ENCODE results near the gene TCF7L1. TPM values are rescaled to one million over a fixed set of nuclear protein-coding genes. Genes with fewer than 3 reads are reported as not detected.

TCF7L1 gene
- polyA plus RNA-seq, 1 donor (not counting 4 experiments of a cell fraction or from before 2014, with no cell fraction given), result 1.0 TPM

DNA sequence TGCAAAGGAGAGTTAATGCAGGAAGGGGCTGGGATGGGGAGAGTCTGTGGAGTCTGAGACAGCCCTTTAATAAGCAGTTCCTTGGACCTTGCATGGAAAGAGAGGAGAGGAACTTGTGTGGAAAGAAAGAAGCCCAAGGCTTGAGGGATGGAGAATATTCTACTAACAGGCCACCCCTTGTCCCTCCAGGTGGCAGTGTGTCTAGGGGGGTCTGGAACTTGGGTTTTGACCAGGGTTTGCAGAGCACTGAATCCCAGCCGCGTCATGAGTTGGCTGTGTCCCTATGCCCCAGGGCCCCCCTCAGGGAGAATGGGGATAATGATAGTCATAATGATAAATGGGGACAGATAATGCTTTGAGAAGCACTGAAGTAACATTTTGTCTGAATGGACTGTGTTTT is 15.0 kb downstream of the TCF7L1 start:
- Histone ChIP-seq H3K27ac (ENCODE audit: control insufficient read depth, insufficient read depth, low read length) (no peak overlapping the region), H2AFZ (ENCODE audit: control insufficient read depth, low read length) (no peak overlapping the region), H3K4me2 (ENCODE audit: control insufficient read depth, extremely low read depth, insufficient read depth, low read depth, low read length) (no peak overlapping the region), H3K36me3 (ENCODE audit: control insufficient read depth in 2 of 2, extremely low read depth in 1 of 2, insufficient read depth in 2 of 2, low read length in 2 of 2) (peaks cover 0 to 1% of the 10 kb centered on the region in 2 experiments), H3K9me1 (ENCODE audit: control insufficient read depth, extremely low read depth, insufficient read depth, low read length) (no peaks in the 10 kb centered on the region), H3K9me3 (ENCODE audit: control insufficient read depth, low read depth, low read length) (no peaks in the 10 kb centered on the region), H3K27me3 (ENCODE audit: control insufficient read depth, extremely low read depth, insufficient read depth, low read length) (no peaks in the 10 kb centered on the region), H3K4me3 (ENCODE audit: control insufficient read depth in 2 of 3, extremely low read depth in 1 of 3, insufficient read depth in 2 of 3, low read depth in 1 of 3, low read length in 3 of 3) (no peak overlapping the region), H4K20me1 (ENCODE audit: control insufficient read depth, extremely low read depth, insufficient read depth, low read length) (peaks cover 4% of the 10 kb centered on the region), H3K9ac (ENCODE audit: control insufficient read depth, extremely low read depth, insufficient read depth, low read length) (no peak overlapping the region), H3K79me2 (ENCODE audit: control insufficient read depth, insufficient read depth, low read length) (peaks cover 1% of the 10 kb centered on the region), H3K4me1 (ENCODE audit: control insufficient read depth, extremely low read depth, insufficient read depth, low read length) (peaks cover 2% of the 10 kb centered on the region)
- DNase-seq (ENCODE audit: low read depth, low spot score) (no peak), FAIRE-seq (no peak)
- TF ChIP-seq, protein P1, sequence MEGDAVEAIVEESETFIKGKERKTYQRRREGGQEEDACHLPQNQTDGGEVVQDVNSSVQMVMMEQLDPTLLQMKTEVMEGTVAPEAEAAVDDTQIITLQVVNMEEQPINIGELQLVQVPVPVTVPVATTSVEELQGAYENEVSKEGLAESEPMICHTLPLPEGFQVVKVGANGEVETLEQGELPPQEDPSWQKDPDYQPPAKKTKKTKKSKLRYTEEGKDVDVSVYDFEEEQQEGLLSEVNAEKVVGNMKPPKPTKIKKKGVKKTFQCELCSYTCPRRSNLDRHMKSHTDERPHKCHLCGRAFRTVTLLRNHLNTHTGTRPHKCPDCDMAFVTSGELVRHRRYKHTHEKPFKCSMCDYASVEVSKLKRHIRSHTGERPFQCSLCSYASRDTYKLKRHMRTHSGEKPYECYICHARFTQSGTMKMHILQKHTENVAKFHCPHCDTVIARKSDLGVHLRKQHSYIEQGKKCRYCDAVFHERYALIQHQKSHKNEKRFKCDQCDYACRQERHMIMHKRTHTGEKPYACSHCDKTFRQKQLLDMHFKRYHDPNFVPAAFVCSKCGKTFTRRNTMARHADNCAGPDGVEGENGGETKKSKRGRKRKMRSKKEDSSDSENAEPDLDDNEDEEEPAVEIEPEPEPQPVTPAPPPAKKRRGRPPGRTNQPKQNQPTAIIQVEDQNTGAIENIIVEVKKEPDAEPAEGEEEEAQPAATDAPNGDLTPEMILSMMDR (optimal IDR thresholded peaks at IDR 0.05 in 1 of 3, IDR thresholded peaks at IDR 0.05 in 1 of 3, conservative IDR thresholded peaks at IDR 0.05 in 1 of 3; ENCODE audit: extremely low read depth in 1 of 3, insufficient read depth in 2 of 3, low read length in 3 of 3), result no peak
- TF ChIP-seq EZH2 (IDR thresholded peaks at IDR 0.05; ENCODE audit: low read length), result no peak
- dilution Hi-C loops (cut with MboI; ENCODE audit: extremely low pct_ligation_motif_present, low sequenced_read_pairs), result no loop called here

DNA sequence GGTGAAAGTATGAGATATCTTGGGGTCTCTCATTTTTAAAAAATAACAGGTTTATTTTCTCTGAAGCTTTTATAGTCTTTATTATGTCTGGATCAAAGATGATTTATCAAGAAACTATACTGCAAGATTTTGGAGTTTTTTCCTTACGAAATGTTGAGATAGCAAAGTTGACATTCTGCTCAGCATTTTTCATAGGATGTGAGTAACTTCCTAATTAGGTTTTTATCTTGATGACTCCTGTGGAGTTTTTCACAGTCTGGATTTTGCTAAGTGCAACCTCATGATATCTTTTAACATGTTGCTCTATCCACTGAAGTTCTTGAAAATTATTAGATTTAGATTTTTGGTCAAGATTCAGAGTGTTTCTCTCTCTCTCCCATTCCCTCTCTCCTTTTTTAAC is 17.8 kb downstream of the TCF7L1 start:
- H3K9ac ChIP-seq (ENCODE audit: control insufficient read depth, extremely low read depth, insufficient read depth, low read length), result no peak overlapping the region
- no peaks in the 10 kb centered on the region for H4K20me1 ChIP-seq (ENCODE audit: control insufficient read depth, extremely low read depth, insufficient read depth, low read length)
- no peaks in the 10 kb centered on the region for H3K4me1 ChIP-seq (ENCODE audit: control insufficient read depth, extremely low read depth, insufficient read depth, low read length)
- no peak overlapping the region for H3K4me3 ChIP-seq (ENCODE audit: control insufficient read depth in 2 of 3, extremely low read depth in 1 of 3, insufficient read depth in 2 of 3, low read depth in 1 of 3, low read length in 3 of 3)
- no peaks in the 10 kb centered on the region for H3K79me2 ChIP-seq (ENCODE audit: control insufficient read depth, insufficient read depth, low read length)
- dilution Hi-C loops (cut with MboI; ENCODE audit: extremely low pct_ligation_motif_present, low sequenced_read_pairs), result no loop called here
- H3K36me3 ChIP-seq (ENCODE audit: control insufficient read depth in 2 of 2, extremely low read depth in 1 of 2, insufficient read depth in 2 of 2, low read length in 2 of 2), result no peaks in the 10 kb centered on the region
- H2AFZ ChIP-seq (ENCODE audit: control insufficient read depth, low read length), result no peak overlapping the region
- no peaks in the 10 kb centered on the region for H3K9me3 ChIP-seq (ENCODE audit: control insufficient read depth, low read depth, low read length)
- no peaks in the 10 kb centered on the region for H3K9me1 ChIP-seq (ENCODE audit: control insufficient read depth, extremely low read depth, insufficient read depth, low read length)
- TF ChIP-seq EZH2 (IDR thresholded peaks at IDR 0.05; ENCODE audit: low read length), result no peak
- TF ChIP-seq, protein P1 (optimal IDR thresholded peaks at IDR 0.05 in 1 of 3, IDR thresholded peaks at IDR 0.05 in 1 of 3, conservative IDR thresholded peaks at IDR 0.05 in 1 of 3; ENCODE audit: extremely low read depth in 1 of 3, insufficient read depth in 2 of 3, low read length in 3 of 3), result no peak
- no peak overlapping the region for H3K27ac ChIP-seq (ENCODE audit: control insufficient read depth, insufficient read depth, low read length)
- no peak overlapping the region for H3K4me2 ChIP-seq (ENCODE audit: control insufficient read depth, extremely low read depth, insufficient read depth, low read depth, low read length)
- FAIRE-seq, result no peak
- no peak for DNase-seq (ENCODE audit: low read depth, low spot score)
- H3K27me3 ChIP-seq (ENCODE audit: control insufficient read depth, extremely low read depth, insufficient read depth, low read length), result no peaks in the 10 kb centered on the region

Data from keratinocyte (primary cell).